Measurements from ENCODE around the gene SMARCB1.

- no peak for TF ChIP-seq EZH2 (IDR thresholded peaks at IDR 0.05; ENCODE audit: borderline replicate concordance, low read depth, low read length, poor library complexity, severe bottlenecking)
- TF ChIP-seq, protein P1, sequence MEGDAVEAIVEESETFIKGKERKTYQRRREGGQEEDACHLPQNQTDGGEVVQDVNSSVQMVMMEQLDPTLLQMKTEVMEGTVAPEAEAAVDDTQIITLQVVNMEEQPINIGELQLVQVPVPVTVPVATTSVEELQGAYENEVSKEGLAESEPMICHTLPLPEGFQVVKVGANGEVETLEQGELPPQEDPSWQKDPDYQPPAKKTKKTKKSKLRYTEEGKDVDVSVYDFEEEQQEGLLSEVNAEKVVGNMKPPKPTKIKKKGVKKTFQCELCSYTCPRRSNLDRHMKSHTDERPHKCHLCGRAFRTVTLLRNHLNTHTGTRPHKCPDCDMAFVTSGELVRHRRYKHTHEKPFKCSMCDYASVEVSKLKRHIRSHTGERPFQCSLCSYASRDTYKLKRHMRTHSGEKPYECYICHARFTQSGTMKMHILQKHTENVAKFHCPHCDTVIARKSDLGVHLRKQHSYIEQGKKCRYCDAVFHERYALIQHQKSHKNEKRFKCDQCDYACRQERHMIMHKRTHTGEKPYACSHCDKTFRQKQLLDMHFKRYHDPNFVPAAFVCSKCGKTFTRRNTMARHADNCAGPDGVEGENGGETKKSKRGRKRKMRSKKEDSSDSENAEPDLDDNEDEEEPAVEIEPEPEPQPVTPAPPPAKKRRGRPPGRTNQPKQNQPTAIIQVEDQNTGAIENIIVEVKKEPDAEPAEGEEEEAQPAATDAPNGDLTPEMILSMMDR (conservative IDR thresholded peaks at IDR 0.05; ENCODE audit: low read depth, low read length) = no peak
Measured at GRCh38 chr22:23829845-23830372, 43.1 kb downstream of the SMARCB1 start.
